IPS-18c (cell line): ENCODE measurements around the gene CCDC69.

Source experiments
- H3K4me3 ChIP-seq: 2 replicates; pipeline ENCODE4 v1.7.0; 2013; ENCODE audit warnings: low read depth, mild to moderate bottlenecking, low read length, moderate library complexity; ENCODE audit not compliant: insufficient read depth
- H3K9me3 ChIP-seq: one replicate; pipeline ENCODE4 v1.6.1; 2013; ENCODE audit warnings: mild to moderate bottlenecking, low read length, moderate library complexity; ENCODE audit not compliant: control insufficient read depth, insufficient read depth

The CCDC69 gene

DNA sequence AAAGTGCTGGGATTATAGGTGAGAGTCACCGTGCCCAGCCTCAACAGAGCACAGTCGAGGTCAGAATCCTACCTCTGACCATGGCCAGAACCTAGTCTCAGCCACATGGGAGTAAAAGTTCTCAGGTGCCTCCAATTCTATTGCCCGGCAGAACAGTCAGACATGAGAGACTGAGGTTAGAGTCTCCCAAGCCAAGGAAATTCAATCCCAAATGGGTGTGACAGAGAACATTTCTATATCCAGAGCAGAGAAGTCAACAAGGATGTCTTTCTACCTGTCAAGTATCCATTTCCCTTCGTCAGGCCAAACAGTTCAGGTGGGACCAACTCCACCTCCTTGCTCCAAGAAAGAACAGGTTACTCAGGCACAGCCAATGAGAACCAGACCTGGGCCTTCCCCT, 76.9 kb downstream of the CCDC69 start:
- H3K9me3 ChIP-seq, result no peaks in the 10 kb centered on the region
- H3K4me3 ChIP-seq, result no peak overlapping the region

DNA sequence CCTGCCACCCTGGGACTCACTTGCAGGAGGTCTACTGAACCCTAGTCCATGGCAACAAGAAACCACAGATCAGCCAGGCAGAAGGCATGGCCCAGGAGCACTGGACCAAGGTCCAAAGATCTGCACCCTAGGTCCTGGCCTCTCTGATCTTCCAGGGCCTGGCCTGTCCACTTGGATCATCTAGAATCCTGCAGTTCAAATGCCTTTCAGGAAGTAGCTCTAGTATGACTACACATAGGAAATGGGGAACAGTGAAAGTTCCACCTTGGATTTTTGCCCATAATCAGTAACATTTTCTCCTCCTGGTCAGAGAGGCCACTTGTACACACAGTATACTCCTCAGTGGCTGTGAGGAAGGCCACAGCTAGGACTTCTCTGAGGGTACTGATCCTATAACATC, 77.8 kb downstream of the CCDC69 start:
- no peak overlapping the region for H3K4me3 ChIP-seq

DNA sequence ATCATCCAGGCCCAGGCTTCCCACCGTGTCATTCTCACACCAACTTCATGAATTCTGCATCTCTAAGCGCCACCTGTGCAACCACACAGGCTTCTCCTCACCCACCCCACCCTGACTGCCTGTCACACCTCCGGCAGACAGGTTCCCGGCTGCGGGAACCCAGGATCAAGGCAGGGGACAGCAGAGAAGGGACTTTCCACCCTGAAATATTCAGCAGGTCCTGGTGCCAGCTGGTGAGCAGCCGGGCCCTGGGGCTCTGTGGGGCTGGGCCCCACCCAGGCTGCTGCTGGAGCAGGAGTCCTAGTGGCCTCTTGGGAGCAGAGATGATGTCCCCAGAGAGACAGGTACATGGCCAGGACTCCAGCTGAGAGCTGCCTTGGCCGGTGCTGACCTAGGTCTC, 79.0 kb downstream of the CCDC69 start:
- H3K9me3 ChIP-seq, result no peaks in the 10 kb centered on the region

More for the DNA sequence above, 77.8 kb downstream of the CCDC69 start:
- H3K9me3 ChIP-seq, result no peaks in the 10 kb centered on the region

DNA sequence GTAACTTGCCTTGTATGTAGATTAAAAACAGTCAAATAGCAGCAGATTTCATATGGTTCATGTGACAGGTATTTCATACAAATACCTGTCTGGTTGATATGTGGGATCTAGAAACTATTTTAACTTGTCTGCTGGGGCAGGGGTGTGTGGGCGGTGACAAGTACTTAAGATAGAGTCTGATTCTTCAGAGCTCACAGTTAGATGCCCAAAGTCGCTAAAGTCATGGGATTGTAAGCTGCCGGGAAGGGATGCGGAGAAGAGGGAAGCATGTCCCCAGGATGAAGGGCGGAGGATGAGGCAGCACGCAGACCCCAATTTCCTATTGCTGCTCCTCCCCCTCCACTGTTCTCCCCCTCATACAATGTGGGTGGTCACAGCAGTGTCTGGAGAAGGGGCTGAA, 79.6 kb downstream of the CCDC69 start:
- Histone ChIP-seq H3K9me3 (no peaks in the 10 kb centered on the region), H3K4me3 (no peak overlapping the region)

More for the DNA sequence above, 79.0 kb downstream of the CCDC69 start:
- H3K4me3 ChIP-seq, result no peak overlapping the region

DNA sequence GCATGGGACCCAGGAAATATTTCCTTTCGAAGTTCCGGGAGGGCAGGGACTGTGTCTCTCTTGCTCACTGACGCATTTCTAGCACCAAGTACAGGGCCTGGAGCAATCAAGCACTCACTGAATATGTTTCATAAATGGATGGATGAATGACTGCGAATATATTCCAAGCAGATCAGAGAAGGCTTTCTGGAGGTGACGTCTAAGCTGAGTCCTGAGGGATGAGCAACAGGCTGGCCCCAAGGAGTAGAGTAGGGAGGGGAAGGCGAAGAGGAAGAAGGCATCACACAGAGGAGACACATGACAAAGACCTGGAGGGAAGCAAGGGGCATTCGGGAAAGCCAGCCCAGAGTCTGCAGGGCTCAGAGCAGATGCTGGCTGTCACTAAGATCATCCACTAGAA, 80.2 kb downstream of the CCDC69 start:
- H3K4me3 ChIP-seq, result no peak overlapping the region
- H3K9me3 ChIP-seq, result no peaks in the 10 kb centered on the region

DNA sequence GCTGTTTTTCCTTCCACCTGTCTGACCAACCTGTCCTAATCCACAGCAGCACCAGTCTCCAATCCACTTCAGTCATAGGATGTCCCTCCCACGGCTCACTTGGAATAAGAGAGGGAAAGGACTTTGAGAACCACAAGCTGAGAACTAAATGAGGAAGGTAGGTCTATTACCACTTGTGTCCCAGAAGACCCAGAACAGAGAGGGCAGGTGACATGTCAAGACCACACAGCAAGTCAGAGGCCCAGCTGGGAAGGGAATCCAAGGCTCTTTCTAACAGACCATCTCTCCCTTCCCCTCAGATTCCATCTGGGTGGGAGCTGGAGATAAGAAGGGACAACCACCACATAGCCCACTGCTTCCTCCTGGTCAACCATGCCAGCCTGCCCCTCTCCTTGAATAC, 81.0 kb downstream of the CCDC69 start:
- Histone ChIP-seq H3K9me3 (no peaks in the 10 kb centered on the region), H3K4me3 (no peak overlapping the region)

DNA sequence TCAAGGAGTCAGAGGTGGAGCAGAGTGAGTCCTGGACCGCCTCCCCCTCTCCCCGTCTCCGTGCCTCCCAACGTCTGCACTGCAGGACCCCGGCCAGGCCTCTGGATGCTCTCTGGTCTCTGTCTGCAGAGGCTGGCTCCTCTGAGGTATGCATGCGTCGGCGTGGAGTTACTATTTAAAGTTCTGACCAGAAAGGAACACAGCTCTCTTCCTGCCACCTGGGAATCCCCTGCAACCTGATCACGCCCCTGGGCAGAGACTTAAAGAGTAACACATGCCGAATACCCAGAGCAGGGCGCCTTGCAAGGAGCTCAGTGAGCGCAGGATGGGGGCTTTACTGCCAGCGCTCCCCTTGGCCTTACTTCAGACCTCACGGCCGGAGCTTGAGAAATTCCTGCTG, 82.4 kb downstream of the CCDC69 start:
- Histone ChIP-seq H3K9me3 (no peaks in the 10 kb centered on the region), H3K4me3 (no peak overlapping the region)

DNA sequence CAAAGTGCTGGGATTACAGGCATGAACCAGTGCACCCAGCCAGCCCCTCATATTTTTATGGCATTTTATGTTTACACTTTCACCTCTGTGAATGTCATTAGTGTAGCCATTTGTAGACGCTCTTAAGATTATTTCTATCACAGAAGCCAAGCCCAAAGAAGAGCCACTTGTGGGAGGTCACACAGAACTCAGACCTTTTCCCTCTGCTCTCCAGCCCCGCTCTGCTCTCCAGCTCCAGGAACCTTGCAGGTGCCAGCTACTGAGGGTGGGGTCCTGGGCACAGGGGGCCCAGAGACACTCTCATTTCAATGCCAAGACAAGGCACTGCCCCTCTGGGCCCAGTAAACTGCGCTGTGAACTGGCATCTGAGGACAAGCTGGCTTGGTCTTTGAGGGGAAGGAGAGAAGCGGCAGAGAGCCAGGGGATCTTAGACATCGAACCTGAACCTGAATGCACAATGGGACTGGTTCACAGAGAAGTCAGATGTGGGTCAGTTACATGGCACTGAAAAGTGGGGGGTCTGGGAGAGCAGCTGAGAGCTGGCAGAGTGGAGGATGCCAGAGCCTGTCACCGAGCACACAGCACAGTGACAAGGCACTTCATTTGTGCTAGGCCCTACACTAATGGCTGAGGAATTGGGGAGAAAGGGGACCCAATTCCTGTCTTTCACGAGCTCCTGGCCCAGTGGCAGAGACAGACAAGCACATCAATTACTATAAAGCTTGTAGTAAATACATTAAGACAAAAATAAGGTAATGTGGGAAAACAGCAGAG, 83.0 kb downstream of the CCDC69 start:
- Histone ChIP-seq H3K4me3 (no peak overlapping the region), H3K9me3 (no peaks in the 10 kb centered on the region)

DNA sequence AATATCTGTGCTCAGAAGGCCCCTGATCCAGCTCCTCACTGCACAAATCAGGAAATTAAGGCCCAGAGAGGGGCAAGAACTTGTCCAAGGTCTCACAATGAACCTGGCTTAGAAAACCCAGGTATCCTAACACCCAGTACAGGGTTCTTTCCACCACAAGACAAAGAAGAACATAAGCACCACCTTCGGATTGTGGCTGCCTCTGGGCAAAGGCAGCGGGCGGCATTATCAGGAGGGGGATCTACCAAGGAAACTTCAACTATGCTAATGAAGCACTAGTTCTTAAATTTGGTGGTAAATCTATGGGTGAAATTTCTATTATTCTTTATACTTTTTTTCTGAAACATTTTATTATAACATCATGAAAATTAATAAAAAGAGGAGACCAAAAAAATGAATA, 84.2 kb downstream of the CCDC69 start:
- no peaks in the 10 kb centered on the region for H3K9me3 ChIP-seq
- H3K4me3 ChIP-seq, result no peak overlapping the region

DNA sequence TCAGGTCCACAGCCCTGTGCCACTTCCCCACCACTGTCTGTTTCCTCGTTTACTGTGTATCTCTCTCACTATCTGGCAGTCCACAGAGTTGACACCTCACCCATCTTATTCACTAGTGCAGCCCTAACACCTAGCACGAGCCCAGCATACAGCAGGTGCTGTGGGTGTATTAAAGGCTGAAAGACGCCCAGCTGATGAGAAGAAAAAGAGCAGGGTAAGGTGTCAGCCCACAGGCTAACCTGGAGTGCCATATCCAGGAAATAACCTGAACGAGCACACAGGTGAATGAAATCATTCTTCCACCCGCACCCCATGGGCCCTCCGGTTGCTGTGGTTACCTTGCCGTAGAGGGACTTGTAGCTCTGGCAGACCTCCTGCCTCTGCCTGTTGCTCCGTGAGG, 84.9 kb downstream of the CCDC69 start:
- H3K4me3 ChIP-seq, result no peak overlapping the region
- H3K9me3 ChIP-seq, result no peaks in the 10 kb centered on the region

DNA sequence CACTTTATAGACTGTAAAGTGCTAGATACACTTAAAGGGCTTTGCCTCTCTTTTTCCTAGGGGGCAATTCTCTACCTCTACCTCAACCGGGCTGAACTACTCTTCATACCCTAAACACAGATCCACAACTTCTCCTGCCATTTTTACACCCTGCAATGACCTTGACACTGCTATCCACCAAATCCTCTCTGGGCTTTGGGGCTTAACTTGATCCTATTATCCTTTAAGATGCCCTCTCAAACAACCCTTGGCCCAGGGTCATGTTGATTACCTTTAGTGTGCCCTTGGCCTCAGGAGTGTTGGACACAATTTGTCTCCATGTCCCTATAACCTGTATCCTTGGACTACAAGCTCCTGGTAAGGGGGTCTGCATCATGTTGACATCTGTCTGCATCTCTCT, 85.8 kb downstream of the CCDC69 start:
- H3K9me3 ChIP-seq, result no peaks in the 10 kb centered on the region

DNA sequence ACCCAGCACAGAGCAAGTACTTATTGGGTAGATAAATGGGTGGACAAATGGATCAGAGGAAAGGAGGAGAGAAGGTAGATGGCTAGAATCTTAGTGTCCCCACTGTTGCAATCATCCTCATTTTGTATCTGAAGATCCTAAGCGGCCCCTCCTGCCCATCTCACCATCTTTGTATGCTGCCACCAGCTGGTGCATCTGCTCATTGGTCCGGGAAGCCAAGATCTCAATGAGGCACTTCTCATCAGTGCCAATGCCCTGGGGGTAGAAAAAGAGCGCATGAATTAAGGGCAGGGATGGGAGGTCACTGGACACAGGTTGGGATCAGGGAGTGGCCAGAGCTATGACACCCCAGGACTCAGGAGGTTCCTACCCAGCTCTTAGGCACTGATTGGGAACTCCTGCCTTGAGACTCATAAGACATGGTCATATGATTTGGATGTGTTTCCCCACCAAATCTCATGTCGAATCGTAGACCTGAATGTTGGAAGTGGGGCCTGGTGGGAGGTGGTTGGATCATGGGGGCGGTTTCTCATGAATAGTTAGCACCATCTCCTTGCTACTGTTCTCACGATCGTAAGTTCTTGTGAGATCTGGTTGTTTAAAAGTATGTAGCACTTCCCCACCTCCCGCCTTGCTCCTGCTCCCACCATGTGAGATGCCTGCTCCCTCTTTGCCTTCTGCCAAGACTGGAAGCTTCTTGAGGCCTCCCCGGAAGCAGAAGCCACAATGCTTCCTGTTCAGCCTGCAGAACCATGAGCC, 86.6 kb downstream of the CCDC69 start:
- Histone ChIP-seq H3K4me3 (no peak overlapping the region), H3K9me3 (no peaks in the 10 kb centered on the region)

More for the DNA sequence above, 85.8 kb downstream of the CCDC69 start:
- H3K4me3 ChIP-seq, result no peak overlapping the region

DNA sequence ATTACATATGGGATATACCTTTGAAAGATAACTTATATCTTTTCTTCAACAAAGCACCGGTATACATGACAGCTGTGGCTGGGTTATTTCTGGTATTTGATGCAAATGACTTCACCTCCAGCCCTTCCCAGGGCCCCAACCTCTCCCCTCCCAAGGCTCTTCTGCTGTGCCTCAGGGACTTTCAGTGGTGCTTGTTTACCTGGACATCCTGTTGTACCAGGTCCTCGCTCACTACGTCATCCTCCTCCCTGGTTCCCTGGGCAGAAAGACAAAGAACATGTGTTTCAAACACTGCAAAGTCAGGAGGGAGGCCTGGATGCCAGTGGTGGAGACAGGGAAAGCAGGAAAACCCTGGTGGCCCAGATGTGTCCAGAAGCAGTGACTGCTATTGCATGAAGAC, 89.7 kb downstream of the CCDC69 start:
- no peaks in the 10 kb centered on the region for H3K9me3 ChIP-seq
- no peak overlapping the region for H3K4me3 ChIP-seq

DNA sequence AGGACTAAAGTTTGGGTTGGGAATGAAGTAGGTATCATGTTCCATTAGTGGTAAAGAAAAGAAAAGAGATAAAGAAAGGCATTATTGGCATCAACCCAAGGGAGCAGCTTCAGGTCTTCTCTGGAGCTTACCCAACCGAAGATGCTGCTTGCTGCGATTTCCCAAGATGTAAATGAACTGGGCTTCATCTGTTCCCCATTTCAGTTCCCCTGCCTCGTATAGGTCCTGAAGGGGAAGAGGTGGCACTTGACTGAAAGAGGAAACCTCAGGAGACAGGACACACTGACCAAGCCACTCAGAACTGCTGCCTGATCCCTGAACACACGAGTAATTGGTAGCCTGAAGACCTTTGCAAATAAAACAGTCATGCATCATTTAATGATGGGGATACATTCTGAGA, 90.9 kb downstream of the CCDC69 start:
- no peak overlapping the region for H3K4me3 ChIP-seq
- H3K9me3 ChIP-seq, result no peaks in the 10 kb centered on the region
